HG03196 (cell line): ENCODE data around the gene TMEM147.

Experiments used
- ATAC-seq: cut with Tn5 transposase; IDR thresholded peaks from one replicate; pipeline ENCODE4 v1.9.1; 2021; ENCODE audit not compliant: unreplicated experiment

TMEM147 gene

GRCh38 chr19:35545855-35546381 is 492 bp downstream of the TMEM147 start:
- peak; percentile 26 for ATAC-seq

GRCh38 chr19:35546532-35546931 is 1.1 kb downstream of the TMEM147 start:
- no peak for ATAC-seq

- no peak for ATAC-seq
Measured at GRCh38 chr19:35549174-35549788, 3.9 kb downstream of the TMEM147 start.

GRCh38 chr19:35549879-35550523 is 4.6 kb downstream of the TMEM147 start:
- no peak for ATAC-seq

GRCh38 chr19:35551091-35551810 is 5.8 kb downstream of the TMEM147 start:
- ATAC-seq = no peak

GRCh38 chr19:35552534-35553384 is 7.3 kb downstream of the TMEM147 start:
- ATAC-seq = no peak

GRCh38 chr19:35553385-35554000 is 8.1 kb downstream of the TMEM147 start:
- ATAC-seq = no peak

- ATAC-seq = no peak
Measured at GRCh38 chr19:35554076-35554475, 8.7 kb downstream of the TMEM147 start.

GRCh38 chr19:35555301-35556005 is 10.0 kb downstream of the TMEM147 start:
- no peak for ATAC-seq

- ATAC-seq = no peak
Measured at GRCh38 chr19:35556025-35556590, 10.7 kb downstream of the TMEM147 start.

GRCh38 chr19:35556846-35557538 is 11.6 kb downstream of the TMEM147 start:
- no peak for ATAC-seq

GRCh38 chr19:35557539-35558399 is 12.3 kb downstream of the TMEM147 start:
- no peak for ATAC-seq

- no peak for ATAC-seq
Measured at GRCh38 chr19:35558400-35559280, 13.2 kb downstream of the TMEM147 start.

- ATAC-seq = no peak
Measured at GRCh38 chr19:35559281-35559659, 13.8 kb downstream of the TMEM147 start.

- no peak for ATAC-seq
Measured at GRCh38 chr19:35559781-35560180, 14.4 kb downstream of the TMEM147 start.

- ATAC-seq = no peak
Measured at GRCh38 chr19:35560271-35560670, 14.8 kb downstream of the TMEM147 start.

- no peak for ATAC-seq
Measured at GRCh38 chr19:35560677-35561076, 15.3 kb downstream of the TMEM147 start.
